ENCODE data around the gene RSL24D1. TPM values are rescaled to one million over a fixed set of nuclear protein-coding genes. Genes with fewer than 3 reads are reported as not detected.
A peak's percentile ranks its signal among the peaks of the same experiment; 100 is the strongest.
"Not testable (repeated sequence)": the region's sequence is repeated elsewhere in the genome, so short reads cannot be mapped to it uniquely, and the experiment has no call there.

Gene RSL24D1
- total RNA-seq, 4 donors from 2014 or later: 39.3 to 72.3 (median 53.2) TPM

DNA sequence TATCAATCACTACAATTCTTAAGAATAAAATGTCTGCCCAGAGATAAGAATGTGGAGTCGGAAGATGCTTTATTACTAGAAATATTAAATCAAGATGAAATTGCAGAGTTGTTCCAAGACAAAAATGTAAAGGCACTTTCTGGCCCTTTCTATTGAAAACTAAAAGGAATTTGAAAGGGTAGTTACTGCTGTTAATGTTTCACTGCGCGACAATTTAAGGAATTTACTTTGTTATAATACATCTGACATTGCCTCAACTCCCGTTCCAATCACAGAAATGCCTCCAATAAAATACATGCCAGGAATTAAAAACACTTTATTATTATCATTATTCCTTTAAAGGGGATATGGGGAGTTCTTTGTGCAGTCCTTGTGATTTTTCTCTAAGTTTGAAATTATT lies 26.4 kb downstream of the RSL24D1 start:
- Histone ChIP-seq H3K27ac (no peak overlapping the region), H3K9me3 (no peaks in the 10 kb centered on the region), H3K27me3 (no peaks in the 10 kb centered on the region), H3K4me1 (no peaks in the 10 kb centered on the region), H3K36me3 (no peaks in the 10 kb centered on the region), H3K4me3 (no peak overlapping the region)
- TF ChIP-seq EP300 (IDR thresholded peaks at IDR 0.05) (no peak), POLR2A (IDR thresholded peaks at IDR 0.05) (no peak), CTCF (IDR thresholded peaks at IDR 0.05) (no peak)
- DNase-seq (ENCODE audit: low spot score in 2 of 2): no peak
- 59 to 70% methylated on average over 4 of the region's 4 CpGs for WGBS, 2 donors

GRCh38 chr15:55168350-55168974 lies 28.3 kb downstream of the RSL24D1 start:
- Histone ChIP-seq H3K27me3 (no peaks in the 10 kb centered on the region), H3K4me3 (no peak overlapping the region), H3K9me3 (no peaks in the 10 kb centered on the region), H3K27ac (no peak overlapping the region), H3K4me1 (no peaks in the 10 kb centered on the region), H3K36me3 (no peaks in the 10 kb centered on the region)
- peak in 1 of 2 donors; percentile 8 for DNase-seq (ENCODE audit: low spot score in 2 of 2)
- TF ChIP-seq POLR2A (IDR thresholded peaks at IDR 0.05): no peak
- TF ChIP-seq EP300 (IDR thresholded peaks at IDR 0.05): no peak
- TF ChIP-seq CTCF (IDR thresholded peaks at IDR 0.05): peak; percentile 36 to 58 (median 45)
- 65% methylated on average over 11 of the region's 11 CpGs for WGBS, 2 donors

GRCh38 chr15:55164284-55164683 lies 32.5 kb downstream of the RSL24D1 start:
- no peak for TF ChIP-seq POLR2A (IDR thresholded peaks at IDR 0.05)
- no peak for TF ChIP-seq CTCF (IDR thresholded peaks at IDR 0.05)
- no peak for TF ChIP-seq EP300 (IDR thresholded peaks at IDR 0.05)
- Histone ChIP-seq H3K4me3 (no peak overlapping the region), H3K36me3 (no peaks in the 10 kb centered on the region), H3K27ac (no peak overlapping the region), H3K9me3 (no peaks in the 10 kb centered on the region), H3K27me3 (no peaks in the 10 kb centered on the region), H3K4me1 (no peaks in the 10 kb centered on the region)
- DNase-seq (ENCODE audit: low spot score in 2 of 2): no peak
- WGBS, 2 donors: 72 to 79% methylated on average over 4 of the region's 4 CpGs

DNA sequence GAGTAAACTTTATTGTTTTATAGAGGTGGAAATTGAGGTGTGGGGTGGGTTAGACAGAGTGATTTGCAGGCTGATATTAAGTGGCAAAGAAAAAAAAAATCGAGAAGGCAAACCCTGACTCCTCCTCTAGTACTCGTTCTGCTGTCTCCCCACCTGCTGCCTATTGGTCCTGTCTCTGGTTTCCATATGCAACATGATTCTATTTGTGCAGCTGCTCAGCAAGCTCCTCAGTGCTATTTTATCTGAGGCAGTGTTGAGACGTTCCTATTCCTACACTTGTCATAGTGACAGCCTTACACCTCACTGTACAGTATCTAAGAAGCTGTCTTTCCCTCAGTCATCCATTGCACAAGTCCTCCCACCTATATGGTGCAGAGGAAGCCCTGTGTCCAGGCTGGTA lies 45.1 kb downstream of the RSL24D1 start:
- WGBS, 2 donors: 51 to 61% methylated on average over 3 of the region's 3 CpGs
- TF ChIP-seq CTCF (IDR thresholded peaks at IDR 0.05) (no peak), EP300 (IDR thresholded peaks at IDR 0.05) (no peak), POLR2A (IDR thresholded peaks at IDR 0.05) (no peak)
- no peaks in the 10 kb centered on the region for H3K9me3 ChIP-seq
- H3K36me3 ChIP-seq: no peaks in the 10 kb centered on the region
- no peaks in the 10 kb centered on the region for H3K4me1 ChIP-seq
- no peak overlapping the region for H3K4me3 ChIP-seq
- no peak overlapping the region for H3K27ac ChIP-seq
- H3K27me3 ChIP-seq: no peaks in the 10 kb centered on the region
- DNase-seq (ENCODE audit: low spot score in 2 of 2): no peak

GRCh38 chr15:55143132-55143531 lies 53.6 kb downstream of the RSL24D1 start:
- H3K27me3 ChIP-seq; DNase-seq (ENCODE audit: low spot score in 2 of 2); H3K36me3 ChIP-seq; H3K27ac ChIP-seq; H3K4me3 ChIP-seq; H3K4me1 ChIP-seq: not testable (repeated sequence)
- H3K9me3 ChIP-seq: peaks cover 0 to 21% (median 0%) of the 10 kb centered on the region in 4 donors
- WGBS, 2 donors: 89 to 99% methylated on average over 8 of the region's 8 CpGs

- Histone ChIP-seq H3K27me3 (no peaks in the 10 kb centered on the region), H3K36me3 (no peaks in the 10 kb centered on the region), H3K4me3 (no peak overlapping the region), H3K4me1 (no peaks in the 10 kb centered on the region), H3K27ac (no peak overlapping the region), H3K9me3 (peaks cover 0 to 27% (median 1%) of the 10 kb centered on the region in 4 donors)
- 86 to 90% methylated on average over 2 of the region's 2 CpGs for WGBS, 2 donors
- no peak for TF ChIP-seq CTCF (IDR thresholded peaks at IDR 0.05)
- no peak for TF ChIP-seq EP300 (IDR thresholded peaks at IDR 0.05)
- no peak for TF ChIP-seq POLR2A (IDR thresholded peaks at IDR 0.05)
- DNase-seq (ENCODE audit: low spot score in 2 of 2): no peak
Measured at GRCh38 chr15:55133972-55134371, 62.8 kb downstream of the RSL24D1 start.

All from tibial nerve (tissue), 4 donors.